KMS-11 (cell line): Measurements from ENCODE around the gene TM7SF2.

ENCODE experiments used
- H2AFZ ChIP-seq: fragments of 200-600 bp; sonication (generic); 2 replicates; pipeline ENCODE4 v1.6.1; 2016; ENCODE audit warnings: antibody characterized with exemption, mixed run types, low read depth
- H3K27ac ChIP-seq: fragments of 200-600 bp; sonication (generic); 2 replicates; pipeline ENCODE4 v1.6.1; 2016; ENCODE audit warnings: mild to moderate bottlenecking, mixed run types
- H3K27me3 ChIP-seq: fragments of 200-600 bp; sonication (generic); 2 replicates; pipeline ENCODE4 v1.6.1; 2017; ENCODE audit warnings: mild to moderate bottlenecking, low read depth, mixed run types, moderate library complexity; ENCODE audit not compliant: insufficient read depth
- H3K36me3 ChIP-seq: fragments of 200-600 bp; sonication (generic); 2 replicates; pipeline ENCODE4 v1.6.1; 2017; ENCODE audit warnings: mild to moderate bottlenecking, mixed run types; ENCODE audit not compliant: insufficient read depth
- H3K4me1 ChIP-seq: fragments of 200-600 bp; sonication (generic); 2 replicates; pipeline ENCODE4 v1.6.1; 2016; ENCODE audit warnings: mild to moderate bottlenecking, low read depth, mixed run types; ENCODE audit not compliant: poor library complexity, severe bottlenecking
- H3K4me2 ChIP-seq: fragments of 200-600 bp; sonication (generic); 2 replicates; pipeline ENCODE4 v1.7.0; 2016; ENCODE audit warnings: mild to moderate bottlenecking, mixed run types
- H3K4me3 ChIP-seq: fragments of 200-600 bp; sonication (generic); IDR thresholded peaks from 2 replicates; pipeline ENCODE4 v1.6.1; 2017; ENCODE audit warnings: low read depth, low read length, mixed read lengths; ENCODE audit not compliant: insufficient read depth
- H3K79me2 ChIP-seq: fragments of 200-600 bp; sonication (generic); 2 replicates; pipeline ENCODE4 v1.6.1; 2016; ENCODE audit warnings: low read depth, mixed run types; ENCODE audit not compliant: insufficient read depth
- H3K9ac ChIP-seq: fragments of 200-600 bp; sonication (generic); 2 replicates; pipeline ENCODE4 v1.6.1; 2016; ENCODE audit warnings: mild to moderate bottlenecking, mixed run types
- H4K20me1 ChIP-seq: fragments of 200-600 bp; sonication (generic); 2 replicates; pipeline ENCODE4 v1.6.1; 2016; ENCODE audit warnings: mild to moderate bottlenecking, mixed run types; ENCODE audit not compliant: insufficient read depth
- TF ChIP-seq, protein P1 (sequence below): fragments of 200-600 bp; sonication (generic); conservative IDR thresholded peaks from 2 replicates; pipeline ENCODE4 v1.6.1; 2017; ENCODE audit warnings: low read depth, mild to moderate bottlenecking, antibody characterized with exemption, low read length, moderate library complexity, mixed read lengths

Gene TM7SF2

DNA sequence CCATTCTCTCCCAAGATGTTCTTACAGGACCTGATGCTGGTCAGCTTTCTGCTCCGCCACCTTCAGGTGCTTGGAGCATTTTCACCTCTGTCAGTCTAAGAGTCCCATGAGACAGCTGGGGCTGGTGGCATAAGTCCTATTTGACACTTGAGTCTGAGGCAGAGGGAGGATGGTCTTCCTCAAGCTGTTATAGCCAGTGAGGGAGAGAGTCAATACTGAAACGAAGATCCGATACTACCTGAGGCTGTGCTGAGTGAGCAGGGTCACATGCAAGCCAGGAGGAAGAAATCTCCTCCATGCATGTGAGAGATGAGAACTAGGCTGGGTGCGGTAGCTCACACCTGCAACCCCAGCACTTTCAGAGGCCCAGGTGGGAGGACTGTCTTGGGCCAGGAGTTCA, 22.1 kb upstream of the TM7SF2 start:
- Histone ChIP-seq H3K4me2 (peak overlapping the region; percentile 68), H3K27ac (peak overlapping the region; percentile 82), H3K4me3 (no peak overlapping the region), H3K79me2 (peaks cover 12% of the 10 kb centered on the region; the same call in 1 of the 2 replicates), H3K4me1 (peaks cover 91% of the 10 kb centered on the region), H4K20me1 (no peaks in the 10 kb centered on the region), H3K36me3 (no peaks in the 10 kb centered on the region), H2AFZ (no peak overlapping the region), H3K27me3 (no peaks in the 10 kb centered on the region), H3K9ac (peak overlapping the region; percentile 43; the same call in 1 of the 2 replicates)
- TF ChIP-seq, protein P1, sequence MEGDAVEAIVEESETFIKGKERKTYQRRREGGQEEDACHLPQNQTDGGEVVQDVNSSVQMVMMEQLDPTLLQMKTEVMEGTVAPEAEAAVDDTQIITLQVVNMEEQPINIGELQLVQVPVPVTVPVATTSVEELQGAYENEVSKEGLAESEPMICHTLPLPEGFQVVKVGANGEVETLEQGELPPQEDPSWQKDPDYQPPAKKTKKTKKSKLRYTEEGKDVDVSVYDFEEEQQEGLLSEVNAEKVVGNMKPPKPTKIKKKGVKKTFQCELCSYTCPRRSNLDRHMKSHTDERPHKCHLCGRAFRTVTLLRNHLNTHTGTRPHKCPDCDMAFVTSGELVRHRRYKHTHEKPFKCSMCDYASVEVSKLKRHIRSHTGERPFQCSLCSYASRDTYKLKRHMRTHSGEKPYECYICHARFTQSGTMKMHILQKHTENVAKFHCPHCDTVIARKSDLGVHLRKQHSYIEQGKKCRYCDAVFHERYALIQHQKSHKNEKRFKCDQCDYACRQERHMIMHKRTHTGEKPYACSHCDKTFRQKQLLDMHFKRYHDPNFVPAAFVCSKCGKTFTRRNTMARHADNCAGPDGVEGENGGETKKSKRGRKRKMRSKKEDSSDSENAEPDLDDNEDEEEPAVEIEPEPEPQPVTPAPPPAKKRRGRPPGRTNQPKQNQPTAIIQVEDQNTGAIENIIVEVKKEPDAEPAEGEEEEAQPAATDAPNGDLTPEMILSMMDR, result no peak

DNA sequence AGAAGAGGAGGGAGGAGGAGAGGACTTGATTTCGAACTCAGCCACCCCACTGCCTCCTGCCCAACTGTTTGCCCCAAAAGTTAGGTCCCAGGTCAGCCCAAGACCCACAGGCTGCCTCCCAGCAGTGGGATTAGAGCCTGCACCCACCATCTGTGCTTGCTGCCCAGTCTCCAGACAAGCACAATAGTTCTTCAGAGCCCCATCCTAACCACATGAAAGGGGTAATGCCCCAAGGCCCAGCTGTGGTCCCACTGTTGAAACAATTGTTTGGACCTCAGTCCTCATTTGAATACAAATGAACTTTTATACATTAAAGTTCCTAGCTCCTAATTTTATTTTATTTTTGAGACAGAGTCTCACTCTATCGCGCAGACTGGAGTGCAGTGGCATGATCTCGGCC, 21.0 kb upstream of the TM7SF2 start:
- Histone ChIP-seq H3K27ac (peak overlapping the region; percentile 82), H3K9ac (peak overlapping the region; percentile 43; the same call in 1 of the 2 replicates), H3K4me1 (peaks cover 91% of the 10 kb centered on the region), H4K20me1 (no peaks in the 10 kb centered on the region), H2AFZ (no peak overlapping the region), H3K27me3 (no peaks in the 10 kb centered on the region), H3K4me2 (peak overlapping the region; percentile 68), H3K36me3 (no peaks in the 10 kb centered on the region), H3K4me3 (no peak overlapping the region), H3K79me2 (peaks cover 2% of the 10 kb centered on the region; the same call in 1 of the 2 replicates)
- TF ChIP-seq, protein P1, result no peak

DNA sequence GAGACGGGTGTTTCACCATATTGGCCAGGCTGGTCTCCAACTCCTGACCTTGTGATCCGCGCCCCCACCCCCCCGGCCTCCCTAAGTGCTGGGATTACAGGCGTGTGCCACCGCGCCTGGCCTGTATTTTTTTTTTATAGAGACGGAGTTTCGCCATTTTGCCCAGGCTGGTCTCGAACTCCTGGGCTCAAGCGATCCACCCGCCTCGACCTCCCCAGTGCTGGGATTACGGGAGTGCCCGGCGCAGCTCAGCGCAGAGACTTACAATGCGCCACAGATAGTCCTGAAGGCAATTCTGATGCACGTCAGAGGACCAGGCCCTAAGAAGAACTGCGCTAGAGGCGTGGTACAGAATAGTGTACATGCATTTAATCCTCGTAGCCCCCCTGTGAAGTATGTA, 16.2 kb upstream of the TM7SF2 start:
- TF ChIP-seq, protein P1, result no peak
- peaks cover 70% of the 10 kb centered on the region for H3K4me1 ChIP-seq
- H3K36me3 ChIP-seq, result no peaks in the 10 kb centered on the region
- H3K9ac ChIP-seq, result peak overlapping the region; percentile 78; the same call in 1 of the 2 replicates
- no peaks in the 10 kb centered on the region for H4K20me1 ChIP-seq
- H3K27ac ChIP-seq, result peak overlapping the region; percentile 75; the same call in 1 of the 2 replicates
- H3K4me3 ChIP-seq, result no peak overlapping the region
- H3K4me2 ChIP-seq, result peak overlapping the region; percentile 59
- H3K27me3 ChIP-seq, result no peaks in the 10 kb centered on the region
- H2AFZ ChIP-seq, result peak overlapping the region; percentile 92
- H3K79me2 ChIP-seq, result peaks cover 26% of the 10 kb centered on the region; the same call in 1 of the 2 replicates

DNA sequence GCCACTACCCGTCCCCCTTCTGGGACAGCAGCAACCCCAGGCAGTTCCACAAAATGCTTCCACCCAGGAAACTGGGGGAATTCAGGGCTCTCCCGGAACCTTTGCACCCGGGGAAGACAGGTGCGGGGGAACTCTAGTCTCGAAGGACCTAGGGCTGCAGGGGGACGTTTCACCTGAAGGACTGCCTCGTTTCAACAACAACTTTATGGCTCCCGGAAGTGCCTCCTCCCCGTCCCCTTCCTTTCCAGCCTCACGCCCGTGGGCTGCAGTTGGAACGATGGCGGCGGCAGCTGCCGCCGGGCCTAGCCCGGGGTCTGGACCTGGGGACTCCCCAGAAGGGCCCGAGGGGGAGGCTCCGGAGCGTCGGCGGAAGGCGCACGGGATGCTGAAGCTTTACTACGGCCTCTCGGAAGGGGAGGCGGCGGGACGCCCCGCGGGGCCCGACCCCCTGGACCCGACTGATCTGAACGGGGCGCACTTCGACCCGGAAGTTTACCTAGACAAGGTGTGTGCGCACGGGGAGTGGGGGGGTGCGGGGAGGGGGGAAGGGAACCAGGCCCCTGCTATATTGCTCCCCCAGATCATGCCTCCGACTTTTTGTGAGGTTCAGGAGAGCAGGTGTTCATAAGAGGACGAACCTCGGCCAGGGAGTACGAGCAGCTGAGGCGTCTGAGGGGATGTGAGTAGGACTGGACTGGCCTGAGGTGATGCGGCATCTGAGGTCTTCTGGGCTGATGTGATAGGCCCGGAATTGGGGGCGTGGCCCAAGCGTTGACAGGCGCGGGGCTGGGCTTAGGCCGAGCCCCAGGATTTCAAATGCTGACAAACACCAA, 15.5 kb upstream of the TM7SF2 start, which contains the start of gene VPS51:
Gene VPS51 (plus strand): TSS at position 241 of the 833 bp plus-strand sequence. CDS start 37 bp downstream, at position 278.
- Histone ChIP-seq H2AFZ (peak within 1 kb of the TSS; percentile 92), H3K36me3 (no peaks in the 10 kb centered on the region), H3K27ac (peak within 1 kb of the TSS; percentile 75), H3K4me1 (peaks cover 62% of the 10 kb centered on the region), H3K27me3 (no peaks in the 10 kb centered on the region), H4K20me1 (no peaks in the 10 kb centered on the region), H3K4me2 (peak within 1 kb of the TSS; percentile 59), H3K9ac (peak within 1 kb of the TSS; percentile 78), H3K79me2 (peaks cover 31% of the 10 kb centered on the region; the same call in 1 of the 2 replicates), H3K4me3 (no peak within 1 kb of the TSS)
- TF ChIP-seq, protein P1, result no peak
